ENCODE data around the gene ADPRHL1. TPM values are rescaled to one million over a fixed set of nuclear protein-coding genes. Genes with fewer than 3 reads are reported as not detected.

ADPRHL1 gene
- total RNA-seq, 4 donors from 2014 or later = 6.9 to 15.5 (median 12.6) TPM

- 92 to 96% methylated on average over 21 of the region's 21 CpGs for WGBS, 2 donors
- Histone ChIP-seq H3K9me3 (no peaks in the 10 kb centered on the region), H3K36me3 (no peaks in the 10 kb centered on the region), H3K27me3 (no peaks in the 10 kb centered on the region), H3K4me3 (no peak overlapping the region), H3K4me1 (no peaks in the 10 kb centered on the region), H3K27ac (no peak overlapping the region)
- no peak for TF ChIP-seq EP300 (IDR thresholded peaks at IDR 0.05)
- no peak for TF ChIP-seq CTCF (IDR thresholded peaks at IDR 0.05)
- no peak for TF ChIP-seq POLR2A (IDR thresholded peaks at IDR 0.05)
- no peak for DNase-seq (ENCODE audit: low spot score in 2 of 2)
Observed at GRCh38 chr13:113433391-113433916, 19.8 kb downstream of the ADPRHL1 start.

- 84 to 85% methylated on average over 31 of the region's 34 CpGs for WGBS, 2 donors
- no peak overlapping the region for H3K4me3 ChIP-seq
- no peak for DNase-seq (ENCODE audit: low spot score in 2 of 2)
- no peak overlapping the region for H3K27ac ChIP-seq
- H3K9me3 ChIP-seq = no peaks in the 10 kb centered on the region
- no peaks in the 10 kb centered on the region for H3K4me1 ChIP-seq
- H3K27me3 ChIP-seq = no peaks in the 10 kb centered on the region
- no peak for TF ChIP-seq EP300 (IDR thresholded peaks at IDR 0.05)
- no peak for TF ChIP-seq POLR2A (IDR thresholded peaks at IDR 0.05)
- TF ChIP-seq CTCF (IDR thresholded peaks at IDR 0.05) = no peak
- no peaks in the 10 kb centered on the region for H3K36me3 ChIP-seq
Observed at GRCh38 chr13:113432506-113433270, 20.6 kb downstream of the ADPRHL1 start.

- H3K27ac ChIP-seq = peak overlapping the region in 1 of 4 donors; percentile 33
- WGBS, 2 donors = 72 to 77% methylated on average over 21 to 22 of the region's 22 CpGs
- no peaks in the 10 kb centered on the region for H3K36me3 ChIP-seq
- H3K4me3 ChIP-seq = no peak overlapping the region
- no peaks in the 10 kb centered on the region for H3K4me1 ChIP-seq
- no peaks in the 10 kb centered on the region for H3K27me3 ChIP-seq
- H3K9me3 ChIP-seq = no peaks in the 10 kb centered on the region
- DNase-seq (ENCODE audit: low spot score in 2 of 2) = no peak
- peak in 1 of 2 donors; percentile 14 for TF ChIP-seq EP300 (IDR thresholded peaks at IDR 0.05)
- no peak for TF ChIP-seq CTCF (IDR thresholded peaks at IDR 0.05)
- no peak for TF ChIP-seq POLR2A (IDR thresholded peaks at IDR 0.05)
Observed at GRCh38 chr13:113431171-113431570, 22.1 kb downstream of the ADPRHL1 start.

GRCh38 chr13:113430378-113431110 is 22.7 kb downstream of the ADPRHL1 start:
- DNase-seq (ENCODE audit: low spot score in 2 of 2) = no peak
- WGBS, 2 donors = 89 to 94% methylated on average over 22 of the region's 23 CpGs
- H3K9me3 ChIP-seq = no peaks in the 10 kb centered on the region
- H3K36me3 ChIP-seq = no peaks in the 10 kb centered on the region
- H3K4me1 ChIP-seq = no peaks in the 10 kb centered on the region
- no peak for TF ChIP-seq CTCF (IDR thresholded peaks at IDR 0.05)
- TF ChIP-seq POLR2A (IDR thresholded peaks at IDR 0.05) = no peak
- TF ChIP-seq EP300 (IDR thresholded peaks at IDR 0.05) = no peak
- H3K27ac ChIP-seq = peak overlapping the region in 1 of 4 donors; percentile 33
- H3K4me3 ChIP-seq = no peak overlapping the region
- no peaks in the 10 kb centered on the region for H3K27me3 ChIP-seq

- Histone ChIP-seq H3K36me3 (no peaks in the 10 kb centered on the region), H3K4me1 (no peaks in the 10 kb centered on the region), H3K27ac (no peak overlapping the region), H3K4me3 (no peak overlapping the region), H3K9me3 (no peaks in the 10 kb centered on the region), H3K27me3 (no peaks in the 10 kb centered on the region)
- 80 to 81% methylated on average over 16 of the region's 16 CpGs for WGBS, 2 donors
- TF ChIP-seq POLR2A (IDR thresholded peaks at IDR 0.05) (no peak), EP300 (IDR thresholded peaks at IDR 0.05) (no peak)
- no peak for DNase-seq (ENCODE audit: low spot score in 2 of 2)
Observed at GRCh38 chr13:113429608-113429985, 23.7 kb downstream of the ADPRHL1 start.

All from tibial nerve (tissue), 4 donors.